ENCODE results near the gene PDE4D.

PDE4D gene

DNA sequence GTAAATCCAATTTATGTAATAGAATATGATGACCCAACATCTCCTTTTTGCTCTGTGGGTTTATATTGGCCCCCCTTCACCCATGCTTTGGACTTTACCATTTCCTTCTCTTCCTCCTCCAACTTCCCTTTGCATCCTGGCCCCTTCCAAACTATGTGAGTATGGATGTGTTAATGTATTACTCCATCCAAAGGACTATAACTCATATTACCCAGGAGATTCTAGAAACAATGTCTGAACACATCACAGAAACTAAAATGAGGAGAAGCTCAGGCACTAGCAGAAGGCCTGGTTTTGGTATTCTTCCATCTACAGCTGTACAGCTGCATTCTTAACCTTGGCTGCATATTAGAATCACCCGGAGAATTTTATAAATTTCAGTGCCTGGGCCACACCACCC lies 110.7 kb downstream of the PDE4D start:
- in situ Hi-C loops (cut with HindIII; ENCODE audit: low sequenced_read_pairs), result no loop called here
- TF ChIP-seq, protein P1, sequence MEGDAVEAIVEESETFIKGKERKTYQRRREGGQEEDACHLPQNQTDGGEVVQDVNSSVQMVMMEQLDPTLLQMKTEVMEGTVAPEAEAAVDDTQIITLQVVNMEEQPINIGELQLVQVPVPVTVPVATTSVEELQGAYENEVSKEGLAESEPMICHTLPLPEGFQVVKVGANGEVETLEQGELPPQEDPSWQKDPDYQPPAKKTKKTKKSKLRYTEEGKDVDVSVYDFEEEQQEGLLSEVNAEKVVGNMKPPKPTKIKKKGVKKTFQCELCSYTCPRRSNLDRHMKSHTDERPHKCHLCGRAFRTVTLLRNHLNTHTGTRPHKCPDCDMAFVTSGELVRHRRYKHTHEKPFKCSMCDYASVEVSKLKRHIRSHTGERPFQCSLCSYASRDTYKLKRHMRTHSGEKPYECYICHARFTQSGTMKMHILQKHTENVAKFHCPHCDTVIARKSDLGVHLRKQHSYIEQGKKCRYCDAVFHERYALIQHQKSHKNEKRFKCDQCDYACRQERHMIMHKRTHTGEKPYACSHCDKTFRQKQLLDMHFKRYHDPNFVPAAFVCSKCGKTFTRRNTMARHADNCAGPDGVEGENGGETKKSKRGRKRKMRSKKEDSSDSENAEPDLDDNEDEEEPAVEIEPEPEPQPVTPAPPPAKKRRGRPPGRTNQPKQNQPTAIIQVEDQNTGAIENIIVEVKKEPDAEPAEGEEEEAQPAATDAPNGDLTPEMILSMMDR (IDR thresholded peaks at IDR 0.05; ENCODE audit: low read depth, low read length), result no peak
- DNase-seq (ENCODE audit: low read depth, low spot score), result no peak

DNA sequence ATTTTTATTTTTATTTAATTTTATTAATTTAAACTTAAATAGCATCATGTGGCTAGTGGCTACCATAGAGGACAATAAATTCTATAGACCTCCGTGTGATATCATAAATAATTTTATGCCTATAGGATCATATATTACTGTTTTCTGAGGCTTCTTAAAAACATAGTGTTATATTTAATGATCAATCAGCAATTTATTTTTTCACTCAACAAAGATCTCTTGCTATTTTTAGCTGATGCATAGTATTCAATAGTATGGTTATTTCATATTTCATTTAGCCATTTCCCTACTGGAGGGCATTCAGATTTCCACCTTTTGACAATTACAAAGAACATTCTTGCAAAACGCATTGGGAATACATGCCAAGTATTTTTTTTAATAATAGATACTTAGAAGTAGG lies 114.1 kb downstream of the PDE4D start:
- in situ Hi-C loops (cut with HindIII; ENCODE audit: low sequenced_read_pairs), result no loop called here
- no peak overlapping the region for H3K4me3 ChIP-seq (ENCODE audit: low read depth, low read length)
- DNase-seq (ENCODE audit: low read depth, low spot score), result no peak
- TF ChIP-seq, protein P1 (IDR thresholded peaks at IDR 0.05; ENCODE audit: low read depth, low read length), result no peak

More for the DNA sequence above, 110.7 kb downstream of the PDE4D start:
- H3K4me3 ChIP-seq (ENCODE audit: low read depth, low read length), result no peak overlapping the region

DNA sequence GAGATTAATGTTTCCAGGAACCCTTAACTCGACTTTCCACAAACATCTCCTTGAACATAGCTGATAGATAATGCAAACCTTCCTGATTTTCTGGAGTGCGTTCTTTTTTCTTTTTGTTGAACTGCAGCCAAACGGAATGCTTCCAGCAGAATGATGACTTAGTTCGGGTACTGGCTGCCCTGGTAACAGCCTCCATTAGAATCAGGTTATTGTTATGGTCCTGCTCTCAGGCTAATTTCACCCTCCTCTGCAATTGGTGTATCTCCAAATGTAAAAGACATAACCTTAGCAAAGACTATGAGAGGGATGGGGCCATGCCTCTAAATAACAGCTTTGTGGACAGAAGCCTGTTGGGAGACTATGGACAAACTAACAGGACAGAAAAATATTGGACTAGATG lies 116.5 kb downstream of the PDE4D start:
- DNase-seq (ENCODE audit: low read depth, low spot score), result no peak
- in situ Hi-C loops (cut with HindIII; ENCODE audit: low sequenced_read_pairs), result no loop called here
- TF ChIP-seq, protein P1 (IDR thresholded peaks at IDR 0.05; ENCODE audit: low read depth, low read length), result no peak
- H3K4me3 ChIP-seq (ENCODE audit: low read depth, low read length), result no peak overlapping the region

DNA sequence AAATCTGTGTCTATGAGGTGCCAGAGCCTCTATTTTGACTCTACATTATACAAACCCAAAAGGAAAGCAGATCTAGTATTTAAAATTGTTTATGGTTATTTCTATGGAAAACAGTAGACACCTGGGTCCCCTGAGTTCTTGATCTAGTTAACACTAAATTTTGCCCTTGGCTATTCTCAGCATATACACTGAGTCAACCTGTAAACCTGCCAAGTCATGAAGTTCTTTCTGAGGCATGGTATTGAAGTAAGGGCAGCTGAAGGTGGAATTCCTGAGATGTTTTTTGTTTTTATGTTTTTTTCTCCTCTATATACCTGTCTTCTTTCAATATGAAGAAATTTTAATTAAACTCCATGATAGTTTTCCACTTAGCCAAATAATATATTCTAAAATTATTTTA lies 120.2 kb downstream of the PDE4D start:
- TF ChIP-seq, protein P1 (IDR thresholded peaks at IDR 0.05; ENCODE audit: low read depth, low read length), result no peak
- no peak overlapping the region for H3K4me3 ChIP-seq (ENCODE audit: low read depth, low read length)
- in situ Hi-C loops (cut with HindIII; ENCODE audit: low sequenced_read_pairs), result no loop called here
- peak; percentile 34 for DNase-seq (ENCODE audit: low read depth, low spot score)

DNA sequence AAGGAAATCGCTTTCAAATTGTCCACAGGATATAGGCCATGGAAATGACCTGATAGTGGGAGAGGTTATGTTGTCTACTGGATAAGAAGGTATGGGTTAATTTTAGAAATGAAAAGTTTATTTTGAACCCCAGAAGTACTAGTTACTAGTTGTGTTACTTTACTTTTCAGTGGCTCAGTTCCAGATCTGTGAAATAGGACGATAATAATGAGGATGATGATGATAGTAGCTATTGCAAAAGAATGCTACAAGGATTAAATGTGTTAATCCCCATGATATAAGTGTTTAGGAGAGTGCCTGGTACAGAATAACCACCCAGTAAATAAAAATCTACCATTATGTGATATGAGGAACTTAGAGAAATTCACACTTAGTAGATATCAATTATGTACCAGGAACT lies 120.8 kb downstream of the PDE4D start:
- no peak for DNase-seq (ENCODE audit: low read depth, low spot score)
- in situ Hi-C loops (cut with HindIII; ENCODE audit: low sequenced_read_pairs), result no loop called here
- no peak overlapping the region for H3K4me3 ChIP-seq (ENCODE audit: low read depth, low read length)
- TF ChIP-seq, protein P1 (IDR thresholded peaks at IDR 0.05; ENCODE audit: low read depth, low read length), result no peak

DNA sequence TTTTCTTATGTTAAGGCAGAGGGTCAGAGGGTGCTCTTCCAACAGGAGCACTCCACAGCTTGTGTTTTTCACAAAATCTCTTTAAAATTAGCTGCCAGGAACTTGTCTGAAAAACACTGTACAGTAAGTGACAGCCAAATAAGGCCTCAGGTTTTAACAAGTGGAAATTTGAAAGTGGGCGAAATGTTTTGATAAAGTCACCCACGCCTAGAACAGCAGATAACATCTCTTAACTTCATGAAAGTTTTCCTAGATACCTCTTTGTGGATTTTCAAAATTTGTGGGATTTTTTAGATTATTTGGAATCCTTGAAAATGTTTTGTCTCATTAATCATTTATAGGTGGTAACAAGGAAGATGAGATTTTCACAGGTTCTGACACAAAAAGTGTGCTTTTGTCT lies 121.3 kb downstream of the PDE4D start:
- TF ChIP-seq, protein P1 (IDR thresholded peaks at IDR 0.05; ENCODE audit: low read depth, low read length), result no peak
- no peak for DNase-seq (ENCODE audit: low read depth, low spot score)
- no peak overlapping the region for H3K4me3 ChIP-seq (ENCODE audit: low read depth, low read length)
- in situ Hi-C loops (cut with HindIII; ENCODE audit: low sequenced_read_pairs), result no loop called here

DNA sequence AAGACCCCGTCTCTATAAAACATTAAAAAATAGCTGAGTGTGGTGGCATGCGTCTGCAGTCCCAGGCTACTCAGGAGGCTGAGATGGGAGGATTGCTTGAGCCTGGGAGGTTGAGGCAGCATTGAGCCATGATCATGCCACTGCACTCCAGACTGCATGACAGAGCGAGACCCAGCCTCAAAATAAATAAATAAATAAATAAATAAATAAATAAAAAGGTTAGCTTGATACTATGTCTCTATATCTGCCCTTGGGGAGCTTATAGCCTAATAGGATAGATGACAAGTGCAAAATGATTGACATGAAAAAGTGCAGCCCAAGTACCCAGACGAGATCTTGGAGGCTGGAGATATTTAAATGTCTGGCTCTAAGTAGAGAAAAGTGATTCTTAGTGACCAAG lies 122.6 kb downstream of the PDE4D start:
- in situ Hi-C loops (cut with HindIII; ENCODE audit: low sequenced_read_pairs), result no loop called here
- no peak for DNase-seq (ENCODE audit: low read depth, low spot score)
- TF ChIP-seq, protein P1 (IDR thresholded peaks at IDR 0.05; ENCODE audit: low read depth, low read length), result no peak
- H3K4me3 ChIP-seq (ENCODE audit: low read depth, low read length), result no peak overlapping the region

Measured in astrocyte of the spinal cord (primary cell).